Activated CD4-positive, alpha-beta memory T cell treated with anti-CD3 and anti-CD28 coated beads for 36 hours (primary cell): Measurements from ENCODE around the gene STIL. TPM values are rescaled to one million over a fixed set of nuclear protein-coding genes. Genes with fewer than 3 reads are reported as not detected.

Experiments used
- total RNA-seq, 2 experiments: library from RNA; stranded (reverse); gene quantifications; one replicate each; pipeline ENCODE4 v1.2.3, GENCODE V29; 2021

Gene STIL
- total RNA-seq, 2 experiments from 2014 or later: 31.3 to 33.6 TPM

Other genes with a start within 250 kb of the STIL start
- gene CYP4Z1, start 246.9 kb downstream of the STIL start, total RNA-seq: not detected
- gene CYP4A22, start 176.7 kb downstream of the STIL start, total RNA-seq: not detected
- gene PDZK1IP1, start 124.1 kb downstream of the STIL start, total RNA-seq: not detected
- gene TAL1, start 81.9 kb downstream of the STIL start, total RNA-seq: under 1 TPM in 1 of 2 experiments, not detected in 1; 0.07 TPM
- gene CMPK1, start 19.6 kb upstream of the STIL start, total RNA-seq: 100 to 1,000 TPM; 116 TPM
- gene FOXE3, start 102.1 kb upstream of the STIL start, total RNA-seq: not detected
- gene FOXD2, start 123.9 kb upstream of the STIL start, total RNA-seq: under 1 TPM; 0.10 to 0.26 TPM